Heart left ventricle (tissue), 13 donors: Measurements from ENCODE around the gene EGLN1.

ENCODE experiments used
- CTCF ChIP-seq, 12 donors: fragments of 200-600 bp; sonication (generic) in 4 of 12; IDR thresholded peaks; one replicate each; pipeline versions ENCODE4 v1.5.0 to v1.8.0; 2018 to 2022; ENCODE audit warnings: antibody characterized with exemption in 12 of 12, mild to moderate bottlenecking in 5 of 12
- POLR2A ChIP-seq, 2 donors: fragments of 450-650 bp; IDR thresholded peaks; one replicate each; pipeline ENCODE4 v1.6.1; 2017; ENCODE audit warnings: antibody characterized with exemption in 2 of 2, mild to moderate bottlenecking in 2 of 2, moderate library complexity in 2 of 2
- donor health status: ischemic (EF 13 %, LVEDD 7.1; RV severe dilation, severe dysfunction).
- donor health status: DM: no; HTN: yes; CAD: no.
- donor health status: DM: no; HTN: no; CAD: no.
- donor health status: ischemic (EF 25% LVEDD 6.9; RV normal size, moderate dysfunction).
- donor health status: ischemic (EF 25% LVEDD 5.7; RV mildly dilated, moderate dysfunction).
- donor health status: ischemic (EF 35%, LVEDD 5.7; RV mildly dilated, moderate dysfunction).
- donor health status: nonischemic (EF 11% LVEDD 7.7; RV severe dilation, severe dysfunction).
- donor health status: DM: yes; HTN: yes; CAD: no.
- donor health status: PGD.
- donor health status: ischemic (EF 29% LVEDD 5.4; RV normal size, mild dysfunction).
- donor health status: nonischemic (EF 23%, LVEDD 6.1; RV moderate dilation, normal function).

GRCh38 chr1:231329483-231329882 is 92.6 kb downstream of the EGLN1 start:
- no peak for TF ChIP-seq CTCF (IDR thresholded peaks at IDR 0.05)
- no peak for TF ChIP-seq POLR2A (IDR thresholded peaks at IDR 0.05)
